Colon (tissue), 2 donors: ENCODE measurements around the gene CNGA4.

Source experiments
- FAIRE-seq: peaks from 2 replicates; lab custom pipeline; 2012; peaks lifted over from hg19 to GRCh38; lab: Jason Lieb, UNC
- donor health status: control.
- donor health status: control.

Gene CNGA4

GRCh38 chr11:6238902-6239301 is at the start of gene CNGA4:
Gene CNGA4, plus strand, starts transcription at chr11:6239089. Its CDS starts 118 bp downstream, at chr11:6239207.
- no peak for FAIRE-seq

GRCh38 chr11:6191742-6192141 is 47.1 kb upstream of the CNGA4 start:
- no peak for FAIRE-seq

- FAIRE-seq = no peak
These were observed 44.8 kb upstream of the CNGA4 start for GRCh38 chr11:6194065-6194581.

- FAIRE-seq = no peak
These were observed 42.5 kb upstream of the CNGA4 start for GRCh38 chr11:6196396-6196795.

- FAIRE-seq = no peak
These were observed 41.3 kb upstream of the CNGA4 start for GRCh38 chr11:6197466-6198200.

GRCh38 chr11:6199174-6199810 is 39.6 kb upstream of the CNGA4 start, which contains the start of gene OR52W1:
Gene OR52W1, plus strand, starts transcription at chr11:6199224. Its CDS starts 0 bp downstream, at chr11:6199224.
- no peak for FAIRE-seq

- FAIRE-seq = no peak
These were observed 37.9 kb upstream of the CNGA4 start for GRCh38 chr11:6200975-6201374.

GRCh38 chr11:6201481-6201880 is 37.4 kb upstream of the CNGA4 start:
- FAIRE-seq = no peak

- no peak for FAIRE-seq
These were observed 36.8 kb upstream of the CNGA4 start for GRCh38 chr11:6202041-6202440.

GRCh38 chr11:6203327-6203726 is 35.6 kb upstream of the CNGA4 start:
- no peak for FAIRE-seq

GRCh38 chr11:6204706-6205105 is 34.2 kb upstream of the CNGA4 start:
- FAIRE-seq = no peak

- no peak for FAIRE-seq
These were observed 33.5 kb upstream of the CNGA4 start, which contains the start of gene C11orf42 for GRCh38 chr11:6205366-6205765. Gene C11orf42, plus strand, starts transcription at chr11:6205557. Its CDS starts 59 bp downstream, at chr11:6205616.

- FAIRE-seq = no peak
These were observed 32.3 kb upstream of the CNGA4 start for GRCh38 chr11:6206456-6207180.

- no peak for FAIRE-seq
These were observed 29.1 kb upstream of the CNGA4 start for GRCh38 chr11:6209801-6210200.

GRCh38 chr11:6210274-6210955 is 28.5 kb upstream of the CNGA4 start:
- FAIRE-seq = no peak

GRCh38 chr11:6214530-6214929 is 24.4 kb upstream of the CNGA4 start:
- FAIRE-seq = no peak

- no peak for FAIRE-seq
These were observed 22.4 kb upstream of the CNGA4 start for GRCh38 chr11:6216501-6216900.

GRCh38 chr11:6217722-6218121 is 21.2 kb upstream of the CNGA4 start:
- FAIRE-seq = no peak

GRCh38 chr11:6219359-6219758 is 19.5 kb upstream of the CNGA4 start:
- FAIRE-seq = no peak

- no peak for FAIRE-seq
These were observed 15.0 kb upstream of the CNGA4 start for GRCh38 chr11:6223854-6224253.

- FAIRE-seq = no peak
These were observed 14.5 kb upstream of the CNGA4 start for GRCh38 chr11:6224421-6224820.

- no peak for FAIRE-seq
These were observed 13.9 kb upstream of the CNGA4 start for GRCh38 chr11:6225024-6225423.
